HCT116 (cell line): ENCODE results near the gene ATRAID.

ENCODE experiments used
- CTCF ChIP-seq, 3 experiments: fragments of 200-600 bp in 1 of 3; sonication (generic) in 1 of 3; IDR thresholded peaks in 2 of 3; conservative IDR thresholded peaks in 1 of 3; 2 replicates each; pipeline ENCODE4 v1.5.1; 2012 to 2017; ENCODE audit warnings: low read depth in 2 of 3, low read length in 2 of 3, antibody characterized with exemption in 1 of 3, borderline replicate concordance in 1 of 3, control low read depth in 1 of 3, mild to moderate bottlenecking in 1 of 3, mixed read lengths in 1 of 3, mixed run types in 1 of 3, moderate library complexity in 1 of 3; ENCODE audit not compliant: insufficient read depth in 1 of 3
- POLR2A ChIP-seq: IDR thresholded peaks from 2 replicates; pipeline ENCODE4 v1.7.0; 2011; ENCODE audit warnings: borderline replicate concordance; ENCODE audit not compliant: insufficient read depth, insufficient read length; ENCODE audit errors: extremely low read depth
- POLR2AphosphoS5 ChIP-seq: IDR thresholded peaks from 2 replicates; pipeline ENCODE4 v1.6.1; 2011; ENCODE audit warnings: mild to moderate bottlenecking, low read depth, low read length, moderate library complexity
- REST ChIP-seq: IDR thresholded peaks from 2 replicates; pipeline ENCODE4 v1.6.1; 2012; ENCODE audit warnings: low read depth

DNA sequence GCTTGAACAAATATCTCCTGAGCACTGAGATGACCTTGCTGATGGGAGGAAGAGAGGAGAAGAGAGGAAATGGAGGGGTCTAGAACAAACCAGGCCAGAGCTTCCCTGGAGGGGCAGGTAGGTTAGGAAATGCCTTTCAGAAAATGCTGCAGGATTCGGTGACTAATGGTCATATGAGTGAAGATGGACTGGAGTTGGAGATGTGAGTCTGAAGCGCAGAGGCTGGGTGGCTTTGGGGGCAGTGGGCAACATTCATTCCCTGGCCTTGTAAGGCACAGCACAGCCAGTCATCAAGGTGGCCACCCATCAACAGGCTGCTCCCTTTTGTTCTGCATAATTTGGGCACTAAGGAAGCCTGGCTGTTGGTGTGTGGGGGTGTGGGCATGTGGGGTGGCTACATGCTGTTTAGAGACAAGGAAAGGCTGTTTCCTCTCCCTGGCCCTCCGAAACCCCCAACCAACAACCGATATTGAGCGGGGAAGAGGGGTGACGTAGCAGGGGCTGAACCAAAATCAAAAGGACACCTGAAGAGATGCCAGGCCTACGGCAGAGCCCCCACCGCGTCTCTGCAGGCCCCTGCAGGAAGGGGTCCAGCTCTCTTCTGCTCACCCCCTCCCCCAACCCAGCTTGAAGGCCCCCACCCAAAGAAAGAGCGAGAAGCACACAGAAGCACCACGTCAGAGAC, 49.5 kb downstream of the ATRAID start:
- TF ChIP-seq POLR2AphosphoS5 (no peak), CTCF (IDR thresholded peaks at IDR 0.05 in 2 of 3, conservative IDR thresholded peaks at IDR 0.05 in 1 of 3; ENCODE audit: borderline replicate concordance in 1 of 3, insufficient read depth in 1 of 3, low read depth in 2 of 3, low read length in 2 of 3) (no peak), POLR2A (no peak), REST (no peak)
